HepG2 (cell line): ENCODE results near the gene PRKG1. TPM values are rescaled to one million over a fixed set of nuclear protein-coding genes. Genes with fewer than 3 reads are reported as not detected.

ENCODE experiments used
- ATAC-seq: fragments of 200-7000 bp; cut with Tn5 transposase; 3 replicates; pipeline ENCODE4 v1.9.1; 2020; ENCODE audit warnings: mild to moderate bottlenecking, moderate library complexity
- BruUV-seq: library from RNA; stranded (reverse); fragments of 400-500 nt; replicated peaks from 2 replicates; lab custom pipeline; 2021; lab: Mats Ljungman, UMichigan
- CTCF ChIA-PET: fragments of 300-600 bp; formaldehyde crosslinking; extraction: SDS; loops from one replicate; lab custom pipeline; 2021; ENCODE audit warnings: low total read pairs, inconsistent platforms, low intra/inter-chr PET ratio; lab: Yijun Ruan, JAX
- POLR2A ChIA-PET: fragments of 350-600 bp; sonication (Branson Sonifier 250); formaldehyde crosslinking; loops from one replicate; lab custom pipeline; 2020; ENCODE audit warnings: antibody characterized with exemption, inconsistent platforms; lab: Yijun Ruan, JAX
- DNase-seq: peaks from one replicate; pipeline ENCODE4 v3.0.0-alpha.2; 2015; ENCODE audit warnings: low spot score
- FAIRE-seq: peaks from 3 replicates; lab custom pipeline; 2011; peaks lifted over from hg19 to GRCh38; lab: Jason Lieb, UNC
- H2AFZ ChIP-seq: one replicate; pipeline ENCODE4 v1.6.1; 2011; ENCODE audit warnings: low read length, inconsistent platforms
- H3K27ac ChIP-seq: fragments of 300-600 bp; 3 replicates; pipeline ENCODE4 v1.8.0; 2011; ENCODE audit warnings: mixed run types, mild to moderate bottlenecking, mixed read lengths, low read length, inconsistent platforms; ENCODE audit not compliant: insufficient read depth; ENCODE audit errors: extremely low read length
- H3K27me3 ChIP-seq, 2 experiments: fragments of 200-600 bp in 1 of 2; 2 replicates in 1 of 2; 3 replicates in 1 of 2; pipeline versions ENCODE4 v1.6.0 to v1.8.0; 2011; ENCODE audit warnings: low read length in 2 of 2, mild to moderate bottlenecking in 2 of 2, moderate library complexity in 2 of 2, inconsistent platforms in 1 of 2; ENCODE audit not compliant: insufficient read depth in 2 of 2, control insufficient read depth in 1 of 2
- H3K36me3 ChIP-seq, 2 experiments: fragments of 200-600 bp in 1 of 2; replicated peaks in 1 of 2; 2 replicates in 1 of 2; 3 replicates in 1 of 2; pipeline versions ENCODE4 v1.5.1 to v1.8.0; 2011; ENCODE audit warnings: low read length in 2 of 2, inconsistent platforms in 1 of 2; ENCODE audit not compliant: insufficient read depth in 2 of 2, control insufficient read depth in 1 of 2
- H3K4me1 ChIP-seq: 2 replicates; pipeline ENCODE4 v1.5.1; 2012; ENCODE audit warnings: low read length, inconsistent platforms; ENCODE audit not compliant: insufficient read depth
- H3K4me2 ChIP-seq: 2 replicates; pipeline ENCODE4 v1.6.0; 2011; ENCODE audit warnings: low read depth, low read length, inconsistent platforms
- H3K4me3 ChIP-seq, 3 experiments: fragments of 200-600 bp in 1 of 3; sonication (generic), shearing (Covaris generic) in 1 of 3; replicated peaks in 1 of 3; 2 replicates each; pipeline ENCODE4 v1.5.1; 2011 to 2016; ENCODE audit warnings: low read length in 3 of 3, inconsistent platforms in 2 of 3, low read depth in 2 of 3, mild to moderate bottlenecking in 2 of 3, control low read depth in 1 of 3, mixed read lengths in 1 of 3; ENCODE audit not compliant: insufficient read depth in 1 of 3
- H3K79me2 ChIP-seq: one replicate; pipeline ENCODE4 v1.6.1; 2011; ENCODE audit warnings: low read length, inconsistent platforms; ENCODE audit not compliant: insufficient read depth
- H3K9ac ChIP-seq: 2 replicates; pipeline ENCODE4 v1.6.0; 2011; ENCODE audit warnings: mild to moderate bottlenecking, low read depth, low read length, inconsistent platforms; ENCODE audit not compliant: insufficient read depth
- H3K9me3 ChIP-seq: 2 replicates; pipeline ENCODE4 v1.5.1; 2012; ENCODE audit warnings: mild to moderate bottlenecking, low read length
- H4K20me1 ChIP-seq: 2 replicates; pipeline ENCODE4 v1.6.0; 2011; ENCODE audit warnings: inconsistent platforms, mild to moderate bottlenecking, low read length, moderate library complexity; ENCODE audit not compliant: insufficient read depth
- CENPBD1 ChIP-seq: sonication (generic); formaldehyde crosslinking; IDR thresholded peaks from 2 replicates; pipeline ENCODE4 v1.8.0; 2022; ENCODE audit warnings: missing genetic modification reagents, low read depth, mild to moderate bottlenecking, borderline replicate concordance
- EEA1 ChIP-seq: sonication (generic); formaldehyde crosslinking; IDR thresholded peaks from 2 replicates; pipeline ENCODE4 v1.5.1; 2020; ENCODE audit warnings: mild to moderate bottlenecking, missing genetic modification reagents, borderline replicate concordance
- POGK ChIP-seq: sonication (generic); formaldehyde crosslinking; conservative IDR thresholded peaks from 2 replicates; pipeline ENCODE4 v1.8.0; 2022; ENCODE audit warnings: mild to moderate bottlenecking, moderate library complexity, missing genetic modification reagents
- PRDM15 ChIP-seq: sonication (generic); formaldehyde crosslinking; IDR thresholded peaks from 2 replicates; pipeline ENCODE4 v1.4.0; 2020; ENCODE audit warnings: missing genetic modification reagents
- RAD21 ChIP-seq: fragments of 450-650 bp; formaldehyde crosslinking; IDR thresholded peaks from 2 replicates; pipeline ENCODE4 v1.5.0; 2020; ENCODE audit warnings: mild to moderate bottlenecking
- RFX5 ChIP-seq: IDR thresholded peaks from 2 replicates; pipeline ENCODE4 v1.6.1; 2011; ENCODE audit warnings: low read depth, low read length, improper control_type of control experiment
- STAT6 ChIP-seq: sonication (generic); formaldehyde crosslinking; IDR thresholded peaks from 2 replicates; pipeline ENCODE4 v1.4.0; 2020; ENCODE audit warnings: missing genetic modification reagents, mild to moderate bottlenecking, borderline replicate concordance
- ZIK1 ChIP-seq: sonication (generic); formaldehyde crosslinking; IDR thresholded peaks from 2 replicates; pipeline ENCODE4 v1.5.0; 2020; ENCODE audit warnings: mild to moderate bottlenecking, low read depth, missing genetic modification reagents, borderline replicate concordance
- ZNF253 ChIP-seq: sonication (generic); formaldehyde crosslinking; IDR thresholded peaks from 2 replicates; pipeline ENCODE4 v1.8.0; 2022; ENCODE audit warnings: mild to moderate bottlenecking, missing genetic modification reagents, borderline replicate concordance
- ZNF710 ChIP-seq: sonication (generic); formaldehyde crosslinking; IDR thresholded peaks from 2 replicates; pipeline ENCODE4 v1.5.0; 2020; ENCODE audit warnings: mild to moderate bottlenecking, missing genetic modification reagents, borderline replicate concordance
- ZSCAN30 ChIP-seq: sonication (generic); formaldehyde crosslinking; IDR thresholded peaks from 2 replicates; pipeline ENCODE4 v1.5.0; 2020; ENCODE audit warnings: mild to moderate bottlenecking, missing genetic modification reagents
- WGBS: methylation state at CpG from one replicate; pipeline ENCODE4 v1.1.6; 2017; ENCODE audit warnings: low lambda C conversion rate; 5-methylcytosine and 5-hydroxymethylcytosine counted together
- in situ Hi-C: cut with HindIII; loops from 2 replicates; pipeline ENCODE4 v1.10.0; 2017; ENCODE audit warnings: low pct_unique_long_range_greater_than_20kb; ENCODE audit not compliant: extremely low pct_ligation_motif_present
- intact Hi-C: fragments of 100-400 bp; cut with micrococcal nuclease; formaldehyde crosslinking; loops from one replicate; pipeline ENCODE4 v1.10.0; 2022; ENCODE audit not compliant: unreplicated experiment
- polyA plus RNA-seq, 8 experiments: library from polyadenylated mRNA; depleted of rRNA in 3 of 8; stranded (reverse) in 7 of 8; unstranded in 1 of 8; fragments of >200 nt; fragmentation: Illumina TruSeq in 4 of 8; extraction: Trizol in 4 of 8; gene quantifications; 2 replicates each; pipeline versions ENCODE4 v1.2.1 to v1.2.3, GENCODE V29; 2011 to 2016; ENCODE audit warnings: low read depth in 4 of 8, missing spikeins in 1 of 8, mixed read lengths in 1 of 8; ENCODE audit not compliant: insufficient read depth in 1 of 8
- total RNA-seq, 5 experiments: library from RNA; depleted of rRNA; stranded (reverse); fragments of >200 nt; fragmentation: Illumina TruSeq; extraction: Trizol; gene quantifications; 2 replicates each; pipeline ENCODE4 v1.2.3, GENCODE V29; 2016; ENCODE audit warnings: low read depth in 1 of 5

The PRKG1 gene
- total and polyA plus RNA-seq, 2 of the 13 experiments (the other 11 are each of a cell fraction or from before 2014, with no cell fraction given): 0.01 TPM; not detected in 1

- 4% methylated on average over 1 of the region's 1 CpG for WGBS
- Histone ChIP-seq H3K9ac (no peak overlapping the region), H3K4me2 (no peak overlapping the region), H3K27me3 (no peaks in the 10 kb centered on the region), H4K20me1 (no peaks in the 10 kb centered on the region), H2AFZ (no peak overlapping the region), H3K4me1 (no peaks in the 10 kb centered on the region), H3K4me3 (no peak overlapping the region), H3K36me3 (no peaks in the 10 kb centered on the region), H3K27ac (no peak overlapping the region), H3K79me2 (no peaks in the 10 kb centered on the region), H3K9me3 (no peaks in the 10 kb centered on the region)
- ChIA-PET POLR2A (no interaction called here), CTCF (no interaction called here)
- in situ Hi-C loops: no loop called here
- intact Hi-C loops: no loop called here
- TF ChIP-seq RFX5: no peak
- TF ChIP-seq ZNF710 (CRISPR knock-in tag): no peak
- TF ChIP-seq EEA1: no peak
- no peak for TF ChIP-seq ZNF253 (CRISPR knock-in tag)
- no peak for TF ChIP-seq ZIK1 (CRISPR knock-in tag)
- TF ChIP-seq ZSCAN30 (CRISPR knock-in tag): no peak
- no peak for TF ChIP-seq RAD21 (CRISPR knock-in tag)
- no peak for TF ChIP-seq PRDM15
- no peak for TF ChIP-seq CENPBD1 (CRISPR knock-in tag)
- TF ChIP-seq POGK (CRISPR knock-in tag): no peak
- no peak for TF ChIP-seq STAT6 (CRISPR knock-in tag)
- ATAC-seq (no peak), FAIRE-seq (no peak), DNase-seq (no peak)
- no TSS peak for BruUV-seq
These were observed 157.5 kb downstream of the PRKG1 start for GRCh38 chr10:51231754-51232153.
